ENCODE results near the gene ANKS1B. TPM values are rescaled to one million over a fixed set of nuclear protein-coding genes. Genes with fewer than 3 reads are reported as not detected.

ANKS1B gene
- total and polyA plus RNA-seq, 2 of the 4 experiments (the other 2 are of a cell fraction): 0.17 to 0.18 TPM

GRCh38 chr12:99946131-99946530 is 38.6 kb downstream of the ANKS1B start:
- no peak for TF ChIP-seq CEBPB (IDR thresholded peaks at IDR 0.05; ENCODE audit: low read depth, low read length)
- no peak for TF ChIP-seq BHLHE40 (IDR thresholded peaks at IDR 0.05; ENCODE audit: low read depth, low read length)
- TF ChIP-seq USF2 (IDR thresholded peaks at IDR 0.05; ENCODE audit: low read depth, low read length): no peak
- TF ChIP-seq SMC3 (IDR thresholded peaks at IDR 0.05; ENCODE audit: low read depth, low read length): no peak
- no peak for TF ChIP-seq MAFK (IDR thresholded peaks at IDR 0.05; ENCODE audit: low read depth, low read length)
- no peak for TF ChIP-seq FOS (IDR thresholded peaks at IDR 0.05; ENCODE audit: low read depth, low read length)
- no peak for TF ChIP-seq ELK1 (IDR thresholded peaks at IDR 0.05; ENCODE audit: borderline replicate concordance, low read depth, low read length)
- DNase-seq: no peak
- Histone ChIP-seq H3K18ac (ENCODE audit: low read depth, low read length) (no peak overlapping the region), H3K23ac (ENCODE audit: low read depth, low read length) (no peak overlapping the region), H2AK5ac (ENCODE audit: low read depth, low read length) (no peak overlapping the region), H4K8ac (ENCODE audit: low read depth in 2 of 2, low read length in 2 of 2) (no peak overlapping the region), H4K91ac (ENCODE audit: insufficient read depth, low read depth, low read length) (no peak overlapping the region), H3K27ac (ENCODE audit: insufficient read depth, low read length) (no peak overlapping the region), H3K36me3 (ENCODE audit: control insufficient read depth, insufficient read depth, low read length) (no peaks in the 10 kb centered on the region), H3K4ac (ENCODE audit: low read depth, low read length) (no peak overlapping the region), H4K5ac (ENCODE audit: low read depth, low read length) (no peak overlapping the region), H3K27me3 (ENCODE audit: control insufficient read depth, insufficient read depth, low read length) (no peaks in the 10 kb centered on the region), H3K79me1 (ENCODE audit: low read depth in 1 of 2, low read length in 2 of 2) (no peaks in the 10 kb centered on the region), H3K9me3 (ENCODE audit: control insufficient read depth, insufficient read depth, low read length) (no peaks in the 10 kb centered on the region), H3K9ac (ENCODE audit: low read depth, low read length) (no peak overlapping the region), H2AFZ (replicated peaks; ENCODE audit: low read length, poor library complexity) (no peak overlapping the region), H2BK120ac (ENCODE audit: low read depth, low read length) (no peak overlapping the region), H3K4me2 (ENCODE audit: low read depth, low read length) (no peak overlapping the region), H2BK15ac (ENCODE audit: low read depth, low read length) (no peak overlapping the region), H2AK9ac (replicated peaks; ENCODE audit: low read depth, low read length, poor library complexity) (no peak overlapping the region), H3K4me1 (ENCODE audit: control insufficient read depth, insufficient read depth, low read length) (no peaks in the 10 kb centered on the region), H4K20me1 (ENCODE audit: insufficient read depth, low read length) (no peaks in the 10 kb centered on the region), H3K9me1 (ENCODE audit: insufficient read depth, low read length) (no peaks in the 10 kb centered on the region), H3K4me3 (ENCODE audit: insufficient read depth, low read depth, low read length) (no peak overlapping the region), H2BK20ac (ENCODE audit: low read depth, low read length) (no peak overlapping the region), H3K56ac (ENCODE audit: extremely low read depth, insufficient read depth, low read length) (no peak overlapping the region), H3K14ac (replicated peaks; ENCODE audit: low read depth, low read length) (no peak overlapping the region), H2BK5ac (ENCODE audit: low read depth, low read length, poor library complexity, severe bottlenecking) (no peak overlapping the region)
- intact Hi-C loops (cut with micrococcal nuclease): no loop called here
- in situ Hi-C loops (cut with MboI; ENCODE audit: low sequenced_read_pairs): no loop called here
- ATAC-seq (ENCODE audit: low read depth): no peak
- ChIA-PET POLR2A (ENCODE audit: unreplicated experiment) (no interaction called here), CTCF (no interaction called here)
- no TSS peak for BruUV-seq (replicated peaks)
- no CpG with 5 or more reads among the region's 1 CpG for WGBS, 2 experiments (ENCODE audit: extremely low coverage in 2 of 2, insufficient read length in 1 of 2)
- dilution Hi-C loops (cut with HindIII; ENCODE audit: low sequenced_read_pairs, unreplicated experiment): no loop called here

Data from IMR-90 (cell line).